Stimulated activated CD8-positive, alpha-beta memory T cell treated with anti-CD3 and anti-CD28 coated beads, Interleukin-7, amount 100 ng/mL, for 1 hour (primary cell): ENCODE measurements around the gene CDH2.

Source experiments
- DNase-seq, 2 donors: peaks; one replicate each; pipeline ENCODE4 v3.0.0-alpha.2; 2020; ENCODE audit warnings: low read depth in 2 of 2

The CDH2 gene

GRCh38 chr18:28045176-28045810, 131.6 kb downstream of the CDH2 start:
- DNase-seq = no peak

- no peak for DNase-seq
Measured at GRCh38 chr18:28044036-28044435, 132.9 kb downstream of the CDH2 start.

GRCh38 chr18:28043631-28044030, 133.3 kb downstream of the CDH2 start:
- no peak for DNase-seq

- DNase-seq = no peak
Measured at GRCh38 chr18:28041366-28041765, 135.6 kb downstream of the CDH2 start.

GRCh38 chr18:28040716-28041115, 136.2 kb downstream of the CDH2 start:
- no peak for DNase-seq

GRCh38 chr18:28040211-28040610, 136.7 kb downstream of the CDH2 start:
- no peak for DNase-seq

GRCh38 chr18:28039691-28040090, 137.2 kb downstream of the CDH2 start:
- DNase-seq = no peak

- no peak for DNase-seq
Measured at GRCh38 chr18:28039078-28039477, 137.9 kb downstream of the CDH2 start.

- no peak for DNase-seq
Measured at GRCh38 chr18:28036488-28036887, 140.4 kb downstream of the CDH2 start.

- no peak for DNase-seq
Measured at GRCh38 chr18:28034567-28034966, 142.4 kb downstream of the CDH2 start.

GRCh38 chr18:28032177-28032576, 144.8 kb downstream of the CDH2 start:
- DNase-seq = no peak

GRCh38 chr18:28030458-28030857, 146.5 kb downstream of the CDH2 start:
- no peak for DNase-seq

- no peak for DNase-seq
Measured at GRCh38 chr18:28027755-28028154, 149.2 kb downstream of the CDH2 start.

- no peak for DNase-seq
Measured at GRCh38 chr18:28019425-28020108, 157.4 kb downstream of the CDH2 start.

- DNase-seq = no peak
Measured at GRCh38 chr18:28018351-28018750, 158.6 kb downstream of the CDH2 start.

- no peak for DNase-seq
Measured at GRCh38 chr18:28015671-28016070, 161.3 kb downstream of the CDH2 start.

GRCh38 chr18:28013066-28013465, 163.9 kb downstream of the CDH2 start:
- no peak for DNase-seq

- no peak for DNase-seq
Measured at GRCh38 chr18:28012336-28012735, 164.6 kb downstream of the CDH2 start.

- no peak for DNase-seq
Measured at GRCh38 chr18:28009589-28009988, 167.3 kb downstream of the CDH2 start.

GRCh38 chr18:28007841-28008240, 169.1 kb downstream of the CDH2 start:
- DNase-seq = no peak

- no peak for DNase-seq
Measured at GRCh38 chr18:28005164-28005563, 171.8 kb downstream of the CDH2 start.

GRCh38 chr18:28004606-28005005, 172.3 kb downstream of the CDH2 start:
- DNase-seq = no peak

GRCh38 chr18:28003451-28003850, 173.5 kb downstream of the CDH2 start:
- DNase-seq = no peak

GRCh38 chr18:28002841-28003240, 174.1 kb downstream of the CDH2 start:
- DNase-seq = no peak
